SK-N-SH (cell line): ENCODE results near the gene ADAMTSL1. TPM values are rescaled to one million over a fixed set of nuclear protein-coding genes. Genes with fewer than 3 reads are reported as not detected.

Source experiments
- CTCF ChIA-PET: fragments of 300-600, 350-600 bp; formaldehyde crosslinking; extraction: SDS; loops from one replicate; lab custom pipeline; 2021; lab: Yijun Ruan, JAX
- POLR2A ChIA-PET: fragments of 350-600 bp; sonication (Branson Sonifier 250); formaldehyde crosslinking; extraction: SDS; loops from one replicate; lab custom pipeline; 2020; ENCODE audit warnings: antibody characterized with exemption, inconsistent platforms; lab: Yijun Ruan, JAX
- DNase-seq: peaks from one replicate; pipeline ENCODE4 v3.0.0; 2012
- H2AFZ ChIP-seq: fragments of 200-600 bp; sonication (generic); 2 replicates; pipeline ENCODE4 v1.8.1; 2016; ENCODE audit warnings: antibody characterized with exemption, mild to moderate bottlenecking, low read depth
- H3F3A ChIP-seq: fragments of 200-600 bp; sonication (generic); replicated peaks from 2 replicates; pipeline ENCODE3; 2016; ENCODE audit warnings: antibody characterized with exemption, mild to moderate bottlenecking; ENCODE audit not compliant: insufficient read depth
- H3K27ac ChIP-seq, 2 experiments: fragments of 200-500 bp in 1 of 2; fragments of 200-600 bp in 1 of 2; sonication (Bioruptor generic) in 1 of 2; sonication (generic), shearing (Covaris generic) in 1 of 2; 2 replicates each; pipeline versions ENCODE4 v1.5.1 to v1.6.1; 2014 to 2016; ENCODE audit warnings: low read depth in 2 of 2, inconsistent platforms in 1 of 2, low read length in 1 of 2, mild to moderate bottlenecking in 1 of 2, mixed read lengths in 1 of 2
- H3K27me3 ChIP-seq: fragments of 200-600 bp; sonication (generic), shearing (Covaris generic); 2 replicates; pipeline ENCODE4 v1.6.1; 2016; ENCODE audit warnings: mixed run types; ENCODE audit not compliant: insufficient read depth
- H3K36me3 ChIP-seq, 2 experiments: fragments of 200-500 bp in 1 of 2; fragments of 200-600 bp in 1 of 2; sonication (Bioruptor generic) in 1 of 2; sonication (generic) in 1 of 2; replicated peaks in 1 of 2; 2 replicates each; pipeline versions ENCODE3 to v1.5.1; 2014 to 2016; ENCODE audit warnings: low read length in 1 of 2, mild to moderate bottlenecking in 1 of 2; ENCODE audit not compliant: insufficient read depth in 2 of 2, control insufficient read depth in 1 of 2
- H3K4me1 ChIP-seq, 2 experiments: fragments of 200-500 bp in 1 of 2; fragments of 200-600 bp in 1 of 2; sonication (Bioruptor generic) in 1 of 2; sonication (generic), shearing (Covaris generic) in 1 of 2; 2 replicates each; pipeline versions ENCODE4 v1.5.1 to v1.6.1; 2014 to 2016; ENCODE audit warnings: low read depth in 1 of 2, low read length in 1 of 2, mixed run types in 1 of 2; ENCODE audit not compliant: insufficient read depth in 2 of 2, control insufficient read depth in 1 of 2
- H3K4me2 ChIP-seq: fragments of 200-600 bp; sonication (generic), shearing (Covaris generic); 2 replicates; pipeline ENCODE4 v1.6.1; 2017; ENCODE audit warnings: mixed run types
- H3K4me3 ChIP-seq, 2 experiments: fragments of 200-500 bp in 1 of 2; fragments of 200-600 bp in 1 of 2; sonication (Bioruptor generic) in 1 of 2; sonication (generic), shearing (Covaris generic) in 1 of 2; 2 replicates each; pipeline versions ENCODE4 v1.5.1 to v1.8.1; 2014 to 2016; ENCODE audit warnings: low read depth in 2 of 2, inconsistent platforms in 1 of 2, low read length in 1 of 2, mild to moderate bottlenecking in 1 of 2, mixed read lengths in 1 of 2, moderate library complexity in 1 of 2
- H3K79me2 ChIP-seq: fragments of 200-600 bp; sonication (generic); 2 replicates; pipeline ENCODE4 v1.8.1; 2017; ENCODE audit warnings: mild to moderate bottlenecking; ENCODE audit not compliant: insufficient read depth
- H3K9ac ChIP-seq: fragments of 200-600 bp; sonication (generic); 2 replicates; pipeline ENCODE4 v1.6.1; 2017; ENCODE audit warnings: mixed run types
- H3K9me2 ChIP-seq: fragments of 200-600 bp; sonication (generic); 2 replicates; pipeline ENCODE4 v1.6.1; 2017; ENCODE audit warnings: mixed run types
- H3K9me3 ChIP-seq: fragments of 200-600 bp; sonication (generic); 2 replicates; pipeline ENCODE4 v1.6.1; 2017; ENCODE audit warnings: mixed run types, mild to moderate bottlenecking, moderate library complexity
- H4K20me1 ChIP-seq: fragments of 200-600 bp; sonication (generic); 2 replicates; pipeline ENCODE4 v1.6.1; 2017; ENCODE audit warnings: mild to moderate bottlenecking, mixed run types; ENCODE audit not compliant: insufficient read depth
- CHD2 ChIP-seq: fragments of 150-350 bp; IDR thresholded peaks from 2 replicates; pipeline ENCODE4 v1.6.1; 2018; ENCODE audit warnings: low read length; ENCODE audit not compliant: partially characterized antibody
- EP300 ChIP-seq, 2 experiments: IDR thresholded peaks; 2 replicates each; pipeline versions ENCODE4 v1.4.0 to v1.6.1; 2012; ENCODE audit warnings: borderline replicate concordance in 1 of 2, low read depth in 1 of 2, low read length in 1 of 2
- FOSL2 ChIP-seq: IDR thresholded peaks from 2 replicates; pipeline ENCODE4 v1.4.0; 2012; ENCODE audit warnings: low read depth, mild to moderate bottlenecking, moderate library complexity, borderline replicate concordance
- FOXJ3 ChIP-seq: sonication (generic); formaldehyde crosslinking; IDR thresholded peaks from 2 replicates; pipeline ENCODE4 v1.5.1; 2020; ENCODE audit warnings: mild to moderate bottlenecking, missing genetic modification reagents
- GABPA ChIP-seq: IDR thresholded peaks from 2 replicates; pipeline ENCODE4 v1.4.0; 2012; ENCODE audit warnings: low read depth, mild to moderate bottlenecking
- GATA2 ChIP-seq: sonication (generic); formaldehyde crosslinking; IDR thresholded peaks from 2 replicates; pipeline ENCODE4 v1.5.0; 2020; ENCODE audit warnings: mild to moderate bottlenecking, missing genetic modification reagents
- MXI1 ChIP-seq: IDR thresholded peaks from 2 replicates; pipeline ENCODE4 v1.6.1; 2012; ENCODE audit warnings: mild to moderate bottlenecking, low read depth, low read length, improper control_type of control experiment
- NFIC ChIP-seq: IDR thresholded peaks from 2 replicates; pipeline ENCODE4 v1.4.0; 2012; ENCODE audit warnings: borderline replicate concordance
- NRF1 ChIP-seq: IDR thresholded peaks from 2 replicates; pipeline ENCODE4 v1.6.1; 2012; ENCODE audit warnings: low read depth, mild to moderate bottlenecking, low read length
- RXRA ChIP-seq: IDR thresholded peaks from 2 replicates; pipeline ENCODE4 v1.4.0; 2012; ENCODE audit warnings: low read depth, mild to moderate bottlenecking, borderline replicate concordance
- SIN3A ChIP-seq: IDR thresholded peaks from 2 replicates; pipeline ENCODE4 v1.6.1; 2012; ENCODE audit warnings: low read depth, mild to moderate bottlenecking, low read length, moderate library complexity, borderline replicate concordance
- SMC3 ChIP-seq: IDR thresholded peaks from 2 replicates; pipeline ENCODE4 v1.6.1; 2012; ENCODE audit warnings: low read depth, low read length, improper control_type of control experiment
- TCF12 ChIP-seq: IDR thresholded peaks from 2 replicates; pipeline ENCODE4 v1.4.0; 2012
- TEAD4 ChIP-seq: IDR thresholded peaks from 2 replicates; pipeline ENCODE4 v1.4.0; 2012; ENCODE audit warnings: mild to moderate bottlenecking, borderline replicate concordance; ENCODE audit not compliant: insufficient read depth
- WGBS: methylation state at CpG from one replicate; pipeline ENCODE4 v1.1.6; 2017; ENCODE audit warnings: low lambda C conversion rate; 5-methylcytosine and 5-hydroxymethylcytosine counted together
- polyA plus RNA-seq, 3 experiments: library from polyadenylated mRNA; depleted of rRNA; stranded (reverse); fragments of >200 nt; gene quantifications; 2 replicates each; pipeline ENCODE4 v1.2.3, GENCODE V29; 2012
- TF ChIP-seq, protein P1 (sequence below): fragments of 200-600 bp; sonication (generic); IDR thresholded peaks from 2 replicates; pipeline ENCODE4 v1.6.1; 2017; ENCODE audit warnings: antibody characterized with exemption, mild to moderate bottlenecking, moderate library complexity
- TF ChIP-seq, protein P2 (sequence below): fragments of 150-350 bp; IDR thresholded peaks from 2 replicates; pipeline ENCODE4 v1.6.1; 2017; ENCODE audit warnings: antibody characterized with exemption, low read length, low read depth, borderline replicate concordance
- TF ChIP-seq, protein P3 (sequence below): IDR thresholded peaks from 2 replicates; pipeline ENCODE4 v1.4.0; 2012; ENCODE audit warnings: low read depth, borderline replicate concordance
- TF ChIP-seq, protein P4 (sequence below): IDR thresholded peaks from 2 replicates; pipeline ENCODE4; 2012
- TF ChIP-seq, protein P5 (sequence below): IDR thresholded peaks from 2 replicates; pipeline ENCODE4 v1.4.0; 2012; ENCODE audit warnings: low read depth

The ADAMTSL1 gene
- polyA plus RNA-seq, 1 of the 3 experiments (the other 2 are of a cell fraction): 114 TPM

DNA sequence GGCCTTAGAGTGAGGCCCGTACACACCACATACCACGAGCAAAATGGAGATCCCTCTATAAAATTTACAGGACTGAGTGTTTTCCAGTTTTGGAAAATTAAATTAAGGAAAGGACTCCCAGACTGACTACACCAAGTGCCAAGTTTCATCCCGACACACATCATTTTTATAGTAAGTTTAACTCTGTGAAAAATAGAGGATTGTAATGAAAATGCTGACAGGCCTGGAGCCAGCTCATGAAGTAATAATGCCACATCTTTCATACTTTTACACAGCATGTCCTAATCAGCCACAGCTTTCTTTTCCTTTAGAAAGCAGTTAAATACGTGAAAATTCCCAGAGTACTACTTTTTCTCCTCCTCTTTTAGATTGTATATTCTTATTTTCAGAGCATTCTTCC lies 389.8 kb downstream of the ADAMTSL1 start:
- 80% methylated on average over 4 of the region's 4 CpGs for WGBS
- no peaks in the 10 kb centered on the region for H3K9me2 ChIP-seq
- H3K9me3 ChIP-seq: no peaks in the 10 kb centered on the region
- H3K4me3 ChIP-seq: no peak overlapping the region
- peaks cover 6% of the 10 kb centered on the region; the same call in 1 of the 2 replicates for H3K79me2 ChIP-seq
- no peak overlapping the region for H3K9ac ChIP-seq
- H3F3A ChIP-seq: peaks cover 12% of the 10 kb centered on the region
- no peaks in the 10 kb centered on the region for H3K27me3 ChIP-seq
- ChIA-PET CTCF (interaction anchor here (1.3 to 2.8 kb wide), 2 partner anchors 19 to 609 kb away, joined by 3 to 9 read pairs; no protein-coding TSS in a partner anchor), POLR2A (interaction anchor here (0.7 kb wide), 1 partner anchor 13 kb away, joined by 3 read pairs; no protein-coding TSS in a partner anchor)
- H3K36me3 ChIP-seq: peaks cover 2 to 59% of the 10 kb centered on the region in 2 experiments
- H3K27ac ChIP-seq: no peak overlapping the region
- H4K20me1 ChIP-seq: no peaks in the 10 kb centered on the region
- H3K4me2 ChIP-seq: no peak overlapping the region
- H3K4me1 ChIP-seq: peaks cover 0 to 2% of the 10 kb centered on the region in 2 experiments; a peak in 2 of 4 replicates
- TF ChIP-seq SIN3A: no peak
- TF ChIP-seq, protein P1, sequence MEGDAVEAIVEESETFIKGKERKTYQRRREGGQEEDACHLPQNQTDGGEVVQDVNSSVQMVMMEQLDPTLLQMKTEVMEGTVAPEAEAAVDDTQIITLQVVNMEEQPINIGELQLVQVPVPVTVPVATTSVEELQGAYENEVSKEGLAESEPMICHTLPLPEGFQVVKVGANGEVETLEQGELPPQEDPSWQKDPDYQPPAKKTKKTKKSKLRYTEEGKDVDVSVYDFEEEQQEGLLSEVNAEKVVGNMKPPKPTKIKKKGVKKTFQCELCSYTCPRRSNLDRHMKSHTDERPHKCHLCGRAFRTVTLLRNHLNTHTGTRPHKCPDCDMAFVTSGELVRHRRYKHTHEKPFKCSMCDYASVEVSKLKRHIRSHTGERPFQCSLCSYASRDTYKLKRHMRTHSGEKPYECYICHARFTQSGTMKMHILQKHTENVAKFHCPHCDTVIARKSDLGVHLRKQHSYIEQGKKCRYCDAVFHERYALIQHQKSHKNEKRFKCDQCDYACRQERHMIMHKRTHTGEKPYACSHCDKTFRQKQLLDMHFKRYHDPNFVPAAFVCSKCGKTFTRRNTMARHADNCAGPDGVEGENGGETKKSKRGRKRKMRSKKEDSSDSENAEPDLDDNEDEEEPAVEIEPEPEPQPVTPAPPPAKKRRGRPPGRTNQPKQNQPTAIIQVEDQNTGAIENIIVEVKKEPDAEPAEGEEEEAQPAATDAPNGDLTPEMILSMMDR: no peak
- TF ChIP-seq, protein P2, sequence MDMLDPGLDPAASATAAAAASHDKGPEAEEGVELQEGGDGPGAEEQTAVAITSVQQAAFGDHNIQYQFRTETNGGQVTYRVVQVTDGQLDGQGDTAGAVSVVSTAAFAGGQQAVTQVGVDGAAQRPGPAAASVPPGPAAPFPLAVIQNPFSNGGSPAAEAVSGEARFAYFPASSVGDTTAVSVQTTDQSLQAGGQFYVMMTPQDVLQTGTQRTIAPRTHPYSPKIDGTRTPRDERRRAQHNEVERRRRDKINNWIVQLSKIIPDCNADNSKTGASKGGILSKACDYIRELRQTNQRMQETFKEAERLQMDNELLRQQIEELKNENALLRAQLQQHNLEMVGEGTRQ: no peak
- TF ChIP-seq, protein P3, sequence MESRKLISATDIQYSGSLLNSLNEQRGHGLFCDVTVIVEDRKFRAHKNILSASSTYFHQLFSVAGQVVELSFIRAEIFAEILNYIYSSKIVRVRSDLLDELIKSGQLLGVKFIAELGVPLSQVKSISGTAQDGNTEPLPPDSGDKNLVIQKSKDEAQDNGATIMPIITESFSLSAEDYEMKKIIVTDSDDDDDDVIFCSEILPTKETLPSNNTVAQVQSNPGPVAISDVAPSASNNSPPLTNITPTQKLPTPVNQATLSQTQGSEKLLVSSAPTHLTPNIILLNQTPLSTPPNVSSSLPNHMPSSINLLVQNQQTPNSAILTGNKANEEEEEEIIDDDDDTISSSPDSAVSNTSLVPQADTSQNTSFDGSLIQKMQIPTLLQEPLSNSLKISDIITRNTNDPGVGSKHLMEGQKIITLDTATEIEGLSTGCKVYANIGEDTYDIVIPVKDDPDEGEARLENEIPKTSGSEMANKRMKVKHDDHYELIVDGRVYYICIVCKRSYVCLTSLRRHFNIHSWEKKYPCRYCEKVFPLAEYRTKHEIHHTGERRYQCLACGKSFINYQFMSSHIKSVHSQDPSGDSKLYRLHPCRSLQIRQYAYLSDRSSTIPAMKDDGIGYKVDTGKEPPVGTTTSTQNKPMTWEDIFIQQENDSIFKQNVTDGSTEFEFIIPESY: no peak
- TF ChIP-seq FOXJ3 (CRISPR knock-in tag): no peak
- TF ChIP-seq RXRA: no peak
- TF ChIP-seq NFIC: no peak
- TF ChIP-seq NRF1: no peak
- no peak for TF ChIP-seq GATA2 (CRISPR knock-in tag)
- no peak for TF ChIP-seq CHD2
- no peak for TF ChIP-seq MXI1
- no peak for TF ChIP-seq TEAD4
- no peak for TF ChIP-seq GABPA
- TF ChIP-seq, protein P4, sequence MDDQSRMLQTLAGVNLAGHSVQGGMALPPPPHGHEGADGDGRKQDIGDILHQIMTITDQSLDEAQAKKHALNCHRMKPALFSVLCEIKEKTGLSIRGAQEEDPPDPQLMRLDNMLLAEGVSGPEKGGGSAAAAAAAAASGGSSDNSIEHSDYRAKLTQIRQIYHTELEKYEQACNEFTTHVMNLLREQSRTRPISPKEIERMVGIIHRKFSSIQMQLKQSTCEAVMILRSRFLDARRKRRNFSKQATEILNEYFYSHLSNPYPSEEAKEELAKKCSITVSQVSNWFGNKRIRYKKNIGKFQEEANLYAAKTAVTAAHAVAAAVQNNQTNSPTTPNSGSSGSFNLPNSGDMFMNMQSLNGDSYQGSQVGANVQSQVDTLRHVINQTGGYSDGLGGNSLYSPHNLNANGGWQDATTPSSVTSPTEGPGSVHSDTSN: no peak
- no peak for TF ChIP-seq TCF12
- TF ChIP-seq FOSL2: no peak
- no peak for TF ChIP-seq EP300 (IDR thresholded peaks at IDR 0.05; ENCODE audit: borderline replicate concordance in 1 of 2, low read depth in 1 of 2, low read length in 1 of 2)
- TF ChIP-seq SMC3: no peak
- TF ChIP-seq, protein P5, sequence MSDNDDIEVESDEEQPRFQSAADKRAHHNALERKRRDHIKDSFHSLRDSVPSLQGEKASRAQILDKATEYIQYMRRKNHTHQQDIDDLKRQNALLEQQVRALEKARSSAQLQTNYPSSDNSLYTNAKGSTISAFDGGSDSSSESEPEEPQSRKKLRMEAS: no peak
- no peak for DNase-seq
- H2AFZ ChIP-seq: no peak overlapping the region
